HEK293T (cell line): ENCODE measurements around the gene CELA2A.

Experiments
- ELF4 ChIP-seq: fragments of 450-650 bp; IDR thresholded peaks from 2 replicates; pipeline ENCODE4 v1.6.1; 2017; ENCODE audit warnings: antibody characterized with exemption
- HDGF ChIP-seq: fragments of 450-650 bp; IDR thresholded peaks from 2 replicates; pipeline ENCODE4 v1.6.1; 2017; ENCODE audit warnings: antibody characterized with exemption, borderline replicate concordance
- NFRKB ChIP-seq: fragments of 450-650 bp; IDR thresholded peaks from 2 replicates; pipeline ENCODE4 v1.6.1; 2016; ENCODE audit warnings: mild to moderate bottlenecking, moderate library complexity
- TARDBP ChIP-seq: fragments of 450-650 bp; IDR thresholded peaks from 2 replicates; pipeline ENCODE4 v1.6.1; 2016

DNA sequence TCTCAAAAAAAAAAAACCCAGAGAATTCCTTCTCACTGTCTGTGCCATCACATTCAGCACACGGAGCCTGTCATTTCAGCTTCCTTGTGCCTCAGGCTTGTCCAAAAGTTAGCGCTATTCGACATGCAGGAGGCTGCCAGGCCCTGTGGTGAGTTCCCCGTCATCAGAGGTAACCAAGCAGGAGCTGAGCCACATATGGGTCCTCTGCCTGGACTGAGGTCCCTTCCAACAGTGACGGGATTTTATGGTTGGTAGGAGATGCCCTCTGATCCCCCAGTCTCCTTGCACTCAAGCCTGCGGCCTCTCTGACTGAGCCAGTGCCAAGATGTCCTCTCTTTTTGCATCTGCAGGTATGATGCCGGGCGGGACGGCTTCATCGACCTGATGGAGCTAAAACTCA lies 31.0 kb upstream of the CELA2A start:
- TF ChIP-seq HDGF (no peak), NFRKB (no peak), ELF4 (no peak), TARDBP (no peak)
